ENCODE data around the gene ATIC.
A peak's percentile ranks its signal among the peaks of the same experiment; 100 is the strongest.
"Not testable (repeated sequence)": the region's sequence is repeated elsewhere in the genome, so short reads cannot be mapped to it uniquely, and the experiment has no call there.

ATIC gene

GRCh38 chr2:215277944-215278343 is 33.9 kb upstream of the ATIC start:
- Histone ChIP-seq H3K36me3 (ENCODE audit: insufficient read depth, low read length) (no peaks in the 10 kb centered on the region), H3K27ac (ENCODE audit: low read depth, low read length) (no peak overlapping the region), H3K79me2 (ENCODE audit: control insufficient read depth, insufficient read depth, low read length, unreplicated experiment) (no peaks in the 10 kb centered on the region), H3K4me1 (ENCODE audit: control insufficient read depth, insufficient read depth, low read length, unreplicated experiment) (peaks cover 12% of the 10 kb centered on the region), H3K27me3 (ENCODE audit: insufficient read depth, low read length) (no peaks in the 10 kb centered on the region), H3K4me3 (ENCODE audit: low read depth, low read length) (no peak overlapping the region), H2AFZ (ENCODE audit: low read length, unreplicated experiment) (no peak overlapping the region)

- Histone ChIP-seq H3K27me3 (ENCODE audit: insufficient read depth, low read length) (no peaks in the 10 kb centered on the region), H3K4me1 (ENCODE audit: control insufficient read depth, insufficient read depth, low read length, unreplicated experiment) (peaks cover 16% of the 10 kb centered on the region), H3K36me3 (ENCODE audit: insufficient read depth, low read length) (no peaks in the 10 kb centered on the region), H3K27ac (ENCODE audit: low read depth, low read length) (no peak overlapping the region), H3K4me3 (ENCODE audit: low read depth, low read length) (no peak overlapping the region), H3K79me2 (ENCODE audit: control insufficient read depth, insufficient read depth, low read length, unreplicated experiment) (no peaks in the 10 kb centered on the region), H2AFZ (ENCODE audit: low read length, unreplicated experiment) (peak overlapping the region; percentile 46)
Measured at GRCh38 chr2:215280326-215280725, 31.5 kb upstream of the ATIC start.

GRCh38 chr2:215283221-215283620 is 28.6 kb upstream of the ATIC start:
- H3K27ac ChIP-seq (ENCODE audit: low read depth, low read length), result no peak overlapping the region
- H3K4me3 ChIP-seq (ENCODE audit: low read depth, low read length), result no peak overlapping the region
- no peaks in the 10 kb centered on the region for H3K27me3 ChIP-seq (ENCODE audit: insufficient read depth, low read length)
- no peaks in the 10 kb centered on the region for H3K79me2 ChIP-seq (ENCODE audit: control insufficient read depth, insufficient read depth, low read length, unreplicated experiment)
- no peak overlapping the region for H2AFZ ChIP-seq (ENCODE audit: low read length, unreplicated experiment)
- H3K36me3 ChIP-seq (ENCODE audit: insufficient read depth, low read length), result no peaks in the 10 kb centered on the region
- H3K4me1 ChIP-seq (ENCODE audit: control insufficient read depth, insufficient read depth, low read length, unreplicated experiment), result peaks cover 18% of the 10 kb centered on the region

- H3K4me3 ChIP-seq (ENCODE audit: low read depth, low read length), result no peak overlapping the region
- no peaks in the 10 kb centered on the region for H3K27me3 ChIP-seq (ENCODE audit: insufficient read depth, low read length)
- H3K36me3 ChIP-seq (ENCODE audit: insufficient read depth, low read length), result no peaks in the 10 kb centered on the region
- H2AFZ ChIP-seq (ENCODE audit: low read length, unreplicated experiment), result no peak overlapping the region
- peaks cover 11% of the 10 kb centered on the region for H3K4me1 ChIP-seq (ENCODE audit: control insufficient read depth, insufficient read depth, low read length, unreplicated experiment)
- H3K27ac ChIP-seq (ENCODE audit: low read depth, low read length), result no peak overlapping the region
- no peaks in the 10 kb centered on the region for H3K79me2 ChIP-seq (ENCODE audit: control insufficient read depth, insufficient read depth, low read length, unreplicated experiment)
Measured at GRCh38 chr2:215286309-215286708, 25.6 kb upstream of the ATIC start.

- no peak overlapping the region for H3K4me3 ChIP-seq (ENCODE audit: low read depth, low read length)
- no peaks in the 10 kb centered on the region for H3K79me2 ChIP-seq (ENCODE audit: control insufficient read depth, insufficient read depth, low read length, unreplicated experiment)
- no peaks in the 10 kb centered on the region for H3K27me3 ChIP-seq (ENCODE audit: insufficient read depth, low read length)
- no peak overlapping the region for H3K27ac ChIP-seq (ENCODE audit: low read depth, low read length)
- peaks cover 11% of the 10 kb centered on the region for H3K4me1 ChIP-seq (ENCODE audit: control insufficient read depth, insufficient read depth, low read length, unreplicated experiment)
- H3K36me3 ChIP-seq (ENCODE audit: insufficient read depth, low read length), result no peaks in the 10 kb centered on the region
- peak overlapping the region; percentile 13 for H2AFZ ChIP-seq (ENCODE audit: low read length, unreplicated experiment)
Measured at GRCh38 chr2:215288112-215288815, 23.6 kb upstream of the ATIC start.

- Histone ChIP-seq H3K27ac (ENCODE audit: low read depth, low read length) (no peak overlapping the region), H3K4me3 (ENCODE audit: low read depth, low read length) (no peak overlapping the region), H3K4me1 (ENCODE audit: control insufficient read depth, insufficient read depth, low read length, unreplicated experiment) (peaks cover 7% of the 10 kb centered on the region), H3K27me3 (ENCODE audit: insufficient read depth, low read length) (no peaks in the 10 kb centered on the region), H3K79me2 (ENCODE audit: control insufficient read depth, insufficient read depth, low read length, unreplicated experiment) (no peaks in the 10 kb centered on the region), H3K36me3 (ENCODE audit: insufficient read depth, low read length) (no peaks in the 10 kb centered on the region), H2AFZ (ENCODE audit: low read length, unreplicated experiment) (no peak overlapping the region)
Measured at GRCh38 chr2:215290980-215291599, 20.8 kb upstream of the ATIC start.

- Histone ChIP-seq H3K4me3 (ENCODE audit: low read depth, low read length) (no peak overlapping the region), H3K4me1 (ENCODE audit: control insufficient read depth, insufficient read depth, low read length, unreplicated experiment) (peaks cover 4% of the 10 kb centered on the region), H3K79me2 (ENCODE audit: control insufficient read depth, insufficient read depth, low read length, unreplicated experiment) (no peaks in the 10 kb centered on the region), H2AFZ (ENCODE audit: low read length, unreplicated experiment) (no peak overlapping the region), H3K36me3 (ENCODE audit: insufficient read depth, low read length) (no peaks in the 10 kb centered on the region), H3K27ac (ENCODE audit: low read depth, low read length) (no peak overlapping the region), H3K27me3 (ENCODE audit: insufficient read depth, low read length) (no peaks in the 10 kb centered on the region)
Measured at GRCh38 chr2:215293879-215294278, 18.0 kb upstream of the ATIC start.

GRCh38 chr2:215299337-215299859 is 12.5 kb upstream of the ATIC start:
- peaks cover 3% of the 10 kb centered on the region; the same call in 1 of the 2 replicates for H3K36me3 ChIP-seq (ENCODE audit: insufficient read depth, low read length)
- no peak overlapping the region for H2AFZ ChIP-seq (ENCODE audit: low read length, unreplicated experiment)

GRCh38 chr2:215301994-215302393 is 9.9 kb upstream of the ATIC start:
- Histone ChIP-seq H3K79me2 (ENCODE audit: control insufficient read depth, insufficient read depth, low read length, unreplicated experiment) (no peaks in the 10 kb centered on the region), H3K36me3 (ENCODE audit: insufficient read depth, low read length) (peaks cover 3% of the 10 kb centered on the region; the same call in 1 of the 2 replicates), H3K27me3 (ENCODE audit: insufficient read depth, low read length) (no peaks in the 10 kb centered on the region), H3K27ac (ENCODE audit: low read depth, low read length) (no peak overlapping the region), H3K4me1 (ENCODE audit: control insufficient read depth, insufficient read depth, low read length, unreplicated experiment) (peaks cover 4% of the 10 kb centered on the region), H2AFZ (ENCODE audit: low read length, unreplicated experiment) (no peak overlapping the region), H3K4me3 (ENCODE audit: low read depth, low read length) (no peak overlapping the region)

More at GRCh38 chr2:215299337-215299859, 12.5 kb upstream of the ATIC start:
- Histone ChIP-seq H3K27ac (ENCODE audit: low read depth, low read length) (no peak overlapping the region), H3K27me3 (ENCODE audit: insufficient read depth, low read length) (no peaks in the 10 kb centered on the region), H3K79me2 (ENCODE audit: control insufficient read depth, insufficient read depth, low read length, unreplicated experiment) (no peaks in the 10 kb centered on the region), H3K4me1 (ENCODE audit: control insufficient read depth, insufficient read depth, low read length, unreplicated experiment) (peaks cover 4% of the 10 kb centered on the region), H3K4me3 (ENCODE audit: low read depth, low read length) (no peak overlapping the region)

GRCh38 chr2:215311259-215311624 is 617 bp upstream of the ATIC start:
- H3K27me3 ChIP-seq (ENCODE audit: insufficient read depth, low read length); H2AFZ ChIP-seq (ENCODE audit: low read length, unreplicated experiment): not testable (repeated sequence)
- Histone ChIP-seq H3K36me3 (ENCODE audit: insufficient read depth, low read length) (peaks cover 25% of the 10 kb centered on the region; the same call in 1 of the 2 replicates), H3K4me3 (ENCODE audit: low read depth, low read length) (peak overlapping the region; percentile 86), H3K79me2 (ENCODE audit: control insufficient read depth, insufficient read depth, low read length, unreplicated experiment) (peaks cover 36% of the 10 kb centered on the region), H3K4me1 (ENCODE audit: control insufficient read depth, insufficient read depth, low read length, unreplicated experiment) (peaks cover 21% of the 10 kb centered on the region), H3K27ac (ENCODE audit: low read depth, low read length) (peak overlapping the region; percentile 34; the same call in 1 of the 2 replicates)

GRCh38 chr2:215313255-215313613 is 1.4 kb downstream of the ATIC start:
- Histone ChIP-seq H3K79me2 (ENCODE audit: control insufficient read depth, insufficient read depth, low read length, unreplicated experiment) (peaks cover 38% of the 10 kb centered on the region), H2AFZ (ENCODE audit: low read length, unreplicated experiment) (no peak overlapping the region), H3K27me3 (ENCODE audit: insufficient read depth, low read length) (no peaks in the 10 kb centered on the region), H3K4me1 (ENCODE audit: control insufficient read depth, insufficient read depth, low read length, unreplicated experiment) (peaks cover 21% of the 10 kb centered on the region), H3K27ac (ENCODE audit: low read depth, low read length) (no peak overlapping the region), H3K36me3 (ENCODE audit: insufficient read depth, low read length) (peaks cover 35% of the 10 kb centered on the region), H3K4me3 (ENCODE audit: low read depth, low read length) (peak overlapping the region; percentile 86)
